ENCODE measurements around the gene PI4KA. TPM values are rescaled to one million over a fixed set of nuclear protein-coding genes. Genes with fewer than 3 reads are reported as not detected.
"Not testable (repeated sequence)": the region's sequence is repeated elsewhere in the genome, so short reads cannot be mapped to it uniquely, and the experiment has no call there.

The PI4KA gene
- total and polyA plus RNA-seq, 2 of the 13 experiments (the other 11 are each of a cell fraction or from before 2014, with no cell fraction given): 27.4 to 56.4 TPM

GRCh38 chr22:20821717-20822239, 36.8 kb downstream of the PI4KA start:
- H4K20me1 ChIP-seq (ENCODE audit: insufficient read depth, low read length); intact Hi-C loops (cut with micrococcal nuclease; ENCODE audit: unreplicated experiment); ATAC-seq; CTCF ChIA-PET (ENCODE audit: low intra/inter-chr PET ratio, low total read pairs); in situ Hi-C loops (cut with HindIII; ENCODE audit: extremely low pct_ligation_motif_present, low pct_unique_long_range_greater_than_20kb); H3K79me2 ChIP-seq (ENCODE audit: insufficient read depth, low read length); H3K27ac ChIP-seq (ENCODE audit: extremely low read length, insufficient read depth, low read length); H2AFZ ChIP-seq (ENCODE audit: low read length); FAIRE-seq; H3K4me2 ChIP-seq (ENCODE audit: low read depth, low read length); BruUV-seq (replicated peaks); H3K4me3 ChIP-seq (replicated peaks in 1 of 3; ENCODE audit: insufficient read depth in 1 of 3, low read depth in 2 of 3, low read length in 3 of 3); H3K27me3 ChIP-seq (ENCODE audit: control insufficient read depth in 1 of 2, insufficient read depth in 2 of 2, low read length in 2 of 2); POLR2A ChIA-PET; H3K9ac ChIP-seq (ENCODE audit: insufficient read depth, low read depth, low read length); H3K9me3 ChIP-seq (ENCODE audit: low read length); DNase-seq (ENCODE audit: low spot score): not testable (repeated sequence)
- Histone ChIP-seq H3K36me3 (replicated peaks in 1 of 2; ENCODE audit: control insufficient read depth in 1 of 2, insufficient read depth in 2 of 2, low read length in 2 of 2) (peaks cover 4 to 43% of the 10 kb centered on the region in 2 experiments), H3K4me1 (ENCODE audit: insufficient read depth, low read length) (peaks cover 17% of the 10 kb centered on the region)
- WGBS (ENCODE audit: low lambda C conversion rate): 98% methylated on average over 8 of the region's 8 CpGs

GRCh38 chr22:20819471-20819870, 39.1 kb downstream of the PI4KA start:
- H3K4me3 ChIP-seq (replicated peaks in 1 of 3; ENCODE audit: insufficient read depth in 1 of 3, low read depth in 2 of 3, low read length in 3 of 3): no peak overlapping the region
- H3K9me3 ChIP-seq (ENCODE audit: low read length): no peaks in the 10 kb centered on the region
- DNase-seq (ENCODE audit: low spot score) (no peak), ATAC-seq (no peak), FAIRE-seq (no peak)
- no peak overlapping the region for H3K9ac ChIP-seq (ENCODE audit: insufficient read depth, low read depth, low read length)
- peaks cover 7 to 57% of the 10 kb centered on the region in 2 experiments for H3K36me3 ChIP-seq (replicated peaks in 1 of 2; ENCODE audit: control insufficient read depth in 1 of 2, insufficient read depth in 2 of 2, low read length in 2 of 2)
- 97% methylated on average over 9 of the region's 9 CpGs for WGBS (ENCODE audit: low lambda C conversion rate)
- no peaks in the 10 kb centered on the region for H3K4me1 ChIP-seq (ENCODE audit: insufficient read depth, low read length)
- H3K79me2 ChIP-seq (ENCODE audit: insufficient read depth, low read length): no peaks in the 10 kb centered on the region
- no peak overlapping the region for H3K4me2 ChIP-seq (ENCODE audit: low read depth, low read length)
- intact Hi-C loops (cut with micrococcal nuclease; ENCODE audit: unreplicated experiment): no loop called here
- no TSS peak for BruUV-seq (replicated peaks)
- H3K27me3 ChIP-seq (ENCODE audit: control insufficient read depth in 1 of 2, insufficient read depth in 2 of 2, low read length in 2 of 2): no peaks in the 10 kb centered on the region
- H3K27ac ChIP-seq (ENCODE audit: extremely low read length, insufficient read depth, low read length): no peak overlapping the region
- H4K20me1 ChIP-seq (ENCODE audit: insufficient read depth, low read length): no peaks in the 10 kb centered on the region
- H2AFZ ChIP-seq (ENCODE audit: low read length): no peak overlapping the region
- CTCF ChIA-PET (ENCODE audit: low intra/inter-chr PET ratio, low total read pairs): no interaction called here
- in situ Hi-C loops (cut with HindIII; ENCODE audit: extremely low pct_ligation_motif_present, low pct_unique_long_range_greater_than_20kb): loop anchor here (10.0 kb wide), 1 partner anchor 55 kb away; no protein-coding TSS in a partner anchor
- POLR2A ChIA-PET: no interaction called here
- no peak for TF ChIP-seq ZNF691 (CRISPR knock-in tag; IDR thresholded peaks at IDR 0.05; ENCODE audit: borderline replicate concordance, low read depth)
- no peak for TF ChIP-seq TFAP4 (IDR thresholded peaks at IDR 0.05; ENCODE audit: borderline replicate concordance, low read depth)
- no peak for TF ChIP-seq HNRNPH1 (optimal IDR thresholded peaks at IDR 0.05; ENCODE audit: low read depth, low read length)
- TF ChIP-seq GLMP (CRISPR knock-in tag; IDR thresholded peaks at IDR 0.05; ENCODE audit: borderline replicate concordance): no peak
- TF ChIP-seq ZSCAN25 (CRISPR knock-in tag; IDR thresholded peaks at IDR 0.05): no peak
- no peak for TF ChIP-seq GFI1 (CRISPR knock-in tag; IDR thresholded peaks at IDR 0.05; ENCODE audit: borderline replicate concordance)
- TF ChIP-seq ZNF891 (CRISPR knock-in tag; IDR thresholded peaks at IDR 0.05): no peak
- no peak for TF ChIP-seq ZNF746 (CRISPR knock-in tag; IDR thresholded peaks at IDR 0.05)
- TF ChIP-seq PHF20 (CRISPR knock-in tag; IDR thresholded peaks at IDR 0.05): no peak
- TF ChIP-seq TBL1XR1 (IDR thresholded peaks at IDR 0.05; ENCODE audit: borderline replicate concordance, low read length, partially characterized antibody): no peak
- no peak for TF ChIP-seq AGO1 (IDR thresholded peaks at IDR 0.05; ENCODE audit: low read depth, low read length, poor library complexity, severe bottlenecking)
- no peak for TF ChIP-seq ZNF704 (CRISPR knock-in tag; IDR thresholded peaks at IDR 0.05; ENCODE audit: borderline replicate concordance)
- TF ChIP-seq ZNF589 (CRISPR knock-in tag; conservative IDR thresholded peaks at IDR 0.05): no peak
- TF ChIP-seq FOXP1 (IDR thresholded peaks at IDR 0.05): no peak
- no peak for TF ChIP-seq FOXP1 (CRISPR knock-in tag; IDR thresholded peaks at IDR 0.05)

Measured in HepG2 (cell line).